Measurements from ENCODE around the gene TRIM71. TPM values are rescaled to one million over a fixed set of nuclear protein-coding genes. Genes with fewer than 3 reads are reported as not detected.

Gene TRIM71
- total and polyA plus RNA-seq, 2 of the 13 experiments (the other 11 are each of a cell fraction or from before 2014, with no cell fraction given): 21.7 to 76.9 TPM

GRCh38 chr3:32780071-32780734 lies 37.6 kb upstream of the TRIM71 start (continued):
- TF ChIP-seq, protein P1, sequence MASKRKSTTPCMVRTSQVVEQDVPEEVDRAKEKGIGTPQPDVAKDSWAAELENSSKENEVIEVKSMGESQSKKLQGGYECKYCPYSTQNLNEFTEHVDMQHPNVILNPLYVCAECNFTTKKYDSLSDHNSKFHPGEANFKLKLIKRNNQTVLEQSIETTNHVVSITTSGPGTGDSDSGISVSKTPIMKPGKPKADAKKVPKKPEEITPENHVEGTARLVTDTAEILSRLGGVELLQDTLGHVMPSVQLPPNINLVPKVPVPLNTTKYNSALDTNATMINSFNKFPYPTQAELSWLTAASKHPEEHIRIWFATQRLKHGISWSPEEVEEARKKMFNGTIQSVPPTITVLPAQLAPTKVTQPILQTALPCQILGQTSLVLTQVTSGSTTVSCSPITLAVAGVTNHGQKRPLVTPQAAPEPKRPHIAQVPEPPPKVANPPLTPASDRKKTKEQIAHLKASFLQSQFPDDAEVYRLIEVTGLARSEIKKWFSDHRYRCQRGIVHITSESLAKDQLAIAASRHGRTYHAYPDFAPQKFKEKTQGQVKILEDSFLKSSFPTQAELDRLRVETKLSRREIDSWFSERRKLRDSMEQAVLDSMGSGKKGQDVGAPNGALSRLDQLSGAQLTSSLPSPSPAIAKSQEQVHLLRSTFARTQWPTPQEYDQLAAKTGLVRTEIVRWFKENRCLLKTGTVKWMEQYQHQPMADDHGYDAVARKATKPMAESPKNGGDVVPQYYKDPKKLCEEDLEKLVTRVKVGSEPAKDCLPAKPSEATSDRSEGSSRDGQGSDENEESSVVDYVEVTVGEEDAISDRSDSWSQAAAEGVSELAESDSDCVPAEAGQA (IDR thresholded peaks at IDR 0.05; ENCODE audit: low read depth): no peak
- TF ChIP-seq, protein P1 (CRISPR knock-in tag; IDR thresholded peaks at IDR 0.05; ENCODE audit: borderline replicate concordance): no peak
- 0 out of 2 replicates have a peak, but pooled peaks have one; percentile 34 for TF ChIP-seq ZNF530 (CRISPR knock-in tag; IDR thresholded peaks at IDR 0.05; ENCODE audit: low read depth)
- TF ChIP-seq SALL2 (CRISPR knock-in tag; IDR thresholded peaks at IDR 0.05): 0 out of 2 replicates have a peak, but pooled peaks have one; percentile 3
- TF ChIP-seq ZNF225 (CRISPR knock-in tag; IDR thresholded peaks at IDR 0.05): no peak
- TF ChIP-seq BHLHE40 (IDR thresholded peaks at IDR 0.05; ENCODE audit: low read length): no peak
- no peak for TF ChIP-seq DBP (CRISPR knock-in tag; IDR thresholded peaks at IDR 0.05; ENCODE audit: not compliant biosample characterization)
- TF ChIP-seq ZNF558 (CRISPR knock-in tag; IDR thresholded peaks at IDR 0.05; ENCODE audit: borderline replicate concordance): 0 out of 2 replicates have a peak, but pooled peaks have one; percentile 11
- TF ChIP-seq ZNF576 (CRISPR knock-in tag; IDR thresholded peaks at IDR 0.05): no peak
- TF ChIP-seq ZSCAN29 (CRISPR knock-in tag; conservative IDR thresholded peaks at IDR 0.05): no peak
- no peak for TF ChIP-seq ZNF282 (IDR thresholded peaks at IDR 0.05; ENCODE audit: partially characterized antibody)
- TF ChIP-seq, protein P2, sequence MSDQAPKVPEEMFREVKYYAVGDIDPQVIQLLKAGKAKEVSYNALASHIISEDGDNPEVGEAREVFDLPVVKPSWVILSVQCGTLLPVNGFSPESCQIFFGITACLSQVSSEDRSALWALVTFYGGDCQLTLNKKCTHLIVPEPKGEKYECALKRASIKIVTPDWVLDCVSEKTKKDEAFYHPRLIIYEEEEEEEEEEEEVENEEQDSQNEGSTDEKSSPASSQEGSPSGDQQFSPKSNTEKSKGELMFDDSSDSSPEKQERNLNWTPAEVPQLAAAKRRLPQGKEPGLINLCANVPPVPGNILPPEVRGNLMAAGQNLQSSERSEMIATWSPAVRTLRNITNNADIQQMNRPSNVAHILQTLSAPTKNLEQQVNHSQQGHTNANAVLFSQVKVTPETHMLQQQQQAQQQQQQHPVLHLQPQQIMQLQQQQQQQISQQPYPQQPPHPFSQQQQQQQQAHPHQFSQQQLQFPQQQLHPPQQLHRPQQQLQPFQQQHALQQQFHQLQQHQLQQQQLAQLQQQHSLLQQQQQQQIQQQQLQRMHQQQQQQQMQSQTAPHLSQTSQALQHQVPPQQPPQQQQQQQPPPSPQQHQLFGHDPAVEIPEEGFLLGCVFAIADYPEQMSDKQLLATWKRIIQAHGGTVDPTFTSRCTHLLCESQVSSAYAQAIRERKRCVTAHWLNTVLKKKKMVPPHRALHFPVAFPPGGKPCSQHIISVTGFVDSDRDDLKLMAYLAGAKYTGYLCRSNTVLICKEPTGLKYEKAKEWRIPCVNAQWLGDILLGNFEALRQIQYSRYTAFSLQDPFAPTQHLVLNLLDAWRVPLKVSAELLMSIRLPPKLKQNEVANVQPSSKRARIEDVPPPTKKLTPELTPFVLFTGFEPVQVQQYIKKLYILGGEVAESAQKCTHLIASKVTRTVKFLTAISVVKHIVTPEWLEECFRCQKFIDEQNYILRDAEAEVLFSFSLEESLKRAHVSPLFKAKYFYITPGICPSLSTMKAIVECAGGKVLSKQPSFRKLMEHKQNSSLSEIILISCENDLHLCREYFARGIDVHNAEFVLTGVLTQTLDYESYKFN (CRISPR knock-in tag; conservative IDR thresholded peaks at IDR 0.05): peak; percentile 78
- peak; percentile 12; the same call in 1 of the 2 replicates for TF ChIP-seq ZNF264 (CRISPR knock-in tag; IDR thresholded peaks at IDR 0.05)
- no peak for TF ChIP-seq GTF2F1 (IDR thresholded peaks at IDR 0.05; ENCODE audit: low read length)
- no peak for TF ChIP-seq ZBTB1 (CRISPR knock-in tag; IDR thresholded peaks at IDR 0.05; ENCODE audit: borderline replicate concordance)
- TF ChIP-seq KAT2B (IDR thresholded peaks at IDR 0.05; ENCODE audit: borderline replicate concordance, low read depth, low read length): no peak
- TF ChIP-seq, protein P3, sequence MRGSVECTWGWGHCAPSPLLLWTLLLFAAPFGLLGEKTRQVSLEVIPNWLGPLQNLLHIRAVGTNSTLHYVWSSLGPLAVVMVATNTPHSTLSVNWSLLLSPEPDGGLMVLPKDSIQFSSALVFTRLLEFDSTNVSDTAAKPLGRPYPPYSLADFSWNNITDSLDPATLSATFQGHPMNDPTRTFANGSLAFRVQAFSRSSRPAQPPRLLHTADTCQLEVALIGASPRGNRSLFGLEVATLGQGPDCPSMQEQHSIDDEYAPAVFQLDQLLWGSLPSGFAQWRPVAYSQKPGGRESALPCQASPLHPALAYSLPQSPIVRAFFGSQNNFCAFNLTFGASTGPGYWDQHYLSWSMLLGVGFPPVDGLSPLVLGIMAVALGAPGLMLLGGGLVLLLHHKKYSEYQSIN (CRISPR knock-in tag; IDR thresholded peaks at IDR 0.05; ENCODE audit: borderline replicate concordance): no peak
- TF ChIP-seq PLRG1 (conservative IDR thresholded peaks at IDR 0.05): no peak

All from HepG2 (cell line).